GM18858 (cell line): ENCODE results near the gene SEC14L2.
"Not testable (repeated sequence)": the region's sequence is repeated elsewhere in the genome, so short reads cannot be mapped to it uniquely, and the experiment has no call there.

Experiments
- ATAC-seq: cut with Tn5 transposase; IDR thresholded peaks from one replicate; pipeline ENCODE4 v1.9.1; 2021; ENCODE audit not compliant: unreplicated experiment

Gene SEC14L2

GRCh38 chr22:30373331-30374325, 23.2 kb upstream of the SEC14L2 start:
- no peak for ATAC-seq

- ATAC-seq, result no peak
Measured at GRCh38 chr22:30375312-30375849, 21.4 kb upstream of the SEC14L2 start.

DNA sequence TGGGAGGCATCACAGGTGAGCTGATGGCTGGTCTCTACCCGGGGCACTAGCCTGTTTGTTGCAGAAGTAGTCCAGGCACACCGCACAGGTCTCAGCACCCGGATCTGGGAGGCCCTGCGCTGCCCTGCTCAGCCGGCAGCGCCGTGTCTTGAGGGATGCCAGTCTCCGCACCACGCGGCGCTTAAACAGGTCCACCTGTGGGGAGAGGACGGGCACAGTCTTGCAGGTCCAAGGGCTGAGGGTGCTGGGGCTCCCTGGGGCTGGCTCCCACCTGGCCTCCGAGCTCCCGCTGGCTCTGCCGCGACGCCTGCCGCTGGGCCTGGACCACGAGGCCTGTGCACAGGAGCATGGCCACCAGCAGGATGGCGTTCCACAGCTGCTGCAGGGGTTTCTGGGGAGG, 16.8 kb upstream of the SEC14L2 start:
- ATAC-seq, result no peak

- ATAC-seq, result no peak
Measured at GRCh38 chr22:30381264-30381663, 15.6 kb upstream of the SEC14L2 start.

DNA sequence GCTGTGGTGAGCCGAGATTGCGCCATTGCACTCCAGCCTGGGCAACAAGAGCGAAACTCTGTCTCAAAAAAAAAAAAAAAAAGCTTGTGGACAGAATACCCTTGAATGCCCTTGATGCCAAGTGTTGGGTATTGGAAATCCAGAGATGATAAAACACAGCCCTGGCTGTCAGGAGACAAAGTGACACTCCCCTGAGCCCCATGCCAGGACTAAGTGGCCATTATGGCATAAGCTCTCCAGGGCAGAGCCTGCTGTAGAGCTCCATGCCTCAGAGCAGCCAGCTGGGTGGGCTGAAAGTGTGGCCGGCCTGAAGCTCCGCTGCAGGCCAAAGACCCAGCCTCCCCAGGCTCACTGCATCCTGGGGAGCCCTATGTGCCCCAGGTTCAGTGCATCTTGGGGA, 14.5 kb upstream of the SEC14L2 start:
- no peak for ATAC-seq

DNA sequence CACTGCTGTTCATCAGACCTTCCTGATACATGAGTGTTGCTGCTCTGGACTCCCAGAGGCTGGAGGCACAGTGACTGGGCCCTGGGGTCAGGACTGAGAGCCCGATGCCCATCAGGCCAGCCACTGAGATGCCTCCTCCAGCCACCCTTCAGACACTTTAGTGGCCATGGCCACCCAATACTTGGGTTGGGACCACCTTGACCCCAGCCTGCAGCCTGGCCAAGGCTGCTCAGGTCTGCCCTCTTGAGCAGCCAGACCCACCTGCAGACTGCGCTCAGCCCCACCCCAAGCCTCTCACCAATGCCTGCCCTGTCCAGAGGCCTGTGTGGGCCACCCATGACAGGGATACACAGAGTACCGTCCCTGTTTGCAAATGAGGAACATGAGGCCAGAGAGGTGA, 13.8 kb upstream of the SEC14L2 start:
- ATAC-seq, result no peak

GRCh38 chr22:30385942-30386341, 10.9 kb upstream of the SEC14L2 start:
- ATAC-seq, result no peak

GRCh38 chr22:30386608-30386959, 10.2 kb upstream of the SEC14L2 start:
- ATAC-seq, result no peak

- ATAC-seq, result no peak
Measured at GRCh38 chr22:30386960-30387827, 9.6 kb upstream of the SEC14L2 start, which contains the start of gene RNF215. RNF215 (minus strand) TSS chr22:30387411; CDS start chr22:30387313, 98 bp downstream.

- ATAC-seq, result no peak
Measured at GRCh38 chr22:30390974-30391691, 5.7 kb upstream of the SEC14L2 start.

DNA sequence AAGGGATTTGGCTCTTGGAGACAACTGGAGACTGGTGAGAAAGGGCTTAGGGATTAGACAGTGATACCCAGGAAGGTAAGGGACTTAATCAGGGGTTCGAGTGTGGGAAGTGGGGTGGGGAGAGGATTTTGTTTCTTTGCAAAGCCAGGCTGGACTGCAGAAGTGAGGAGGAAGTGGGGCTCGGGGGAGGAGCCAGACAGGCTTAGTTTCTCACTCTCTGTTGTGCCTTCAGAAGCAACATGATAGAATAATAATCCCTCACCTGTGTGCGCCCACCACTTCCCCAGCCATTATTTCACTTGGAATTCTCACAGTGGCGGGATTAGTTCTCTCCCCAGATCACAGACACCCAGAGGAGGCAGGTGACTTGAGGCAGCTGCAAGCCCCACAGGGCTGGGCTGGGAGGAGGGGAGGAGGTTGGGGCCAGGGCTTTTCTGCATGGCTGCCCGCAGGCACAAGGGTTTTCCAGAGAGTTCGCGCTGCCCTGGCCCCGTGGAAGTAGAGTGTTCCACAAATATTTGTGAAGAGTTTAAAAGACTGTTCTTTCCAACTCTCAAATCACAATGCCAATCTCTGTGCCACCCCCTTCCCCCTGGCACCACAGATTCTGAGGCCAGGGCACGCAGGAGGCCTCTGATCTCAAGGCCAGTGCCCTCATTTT, 4.0 kb upstream of the SEC14L2 start:
- no peak for ATAC-seq

DNA sequence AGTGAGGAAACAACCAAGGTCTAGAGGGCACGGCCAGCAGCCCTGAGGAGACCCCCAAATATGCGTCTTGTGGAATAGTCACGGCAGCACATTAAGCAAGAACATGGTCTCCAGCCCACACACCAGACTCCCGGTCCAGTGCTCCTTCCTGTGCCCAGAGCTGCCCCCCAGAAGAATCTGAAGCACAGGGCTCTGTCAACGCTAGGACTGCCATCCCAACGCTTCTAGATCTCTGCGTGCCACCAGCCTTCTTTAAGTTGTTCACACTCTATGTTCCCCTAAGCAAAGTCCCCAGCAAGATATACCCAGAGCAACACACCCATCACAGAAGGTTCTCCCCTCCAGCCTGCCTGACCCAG, 3.5 kb upstream of the SEC14L2 start:
- no peak for ATAC-seq

- ATAC-seq, result no peak
Measured at GRCh38 chr22:30393885-30394284, 2.9 kb upstream of the SEC14L2 start.

- no peak for ATAC-seq
Measured at GRCh38 chr22:30397656-30398635, 1.1 kb downstream of the SEC14L2 start.

DNA sequence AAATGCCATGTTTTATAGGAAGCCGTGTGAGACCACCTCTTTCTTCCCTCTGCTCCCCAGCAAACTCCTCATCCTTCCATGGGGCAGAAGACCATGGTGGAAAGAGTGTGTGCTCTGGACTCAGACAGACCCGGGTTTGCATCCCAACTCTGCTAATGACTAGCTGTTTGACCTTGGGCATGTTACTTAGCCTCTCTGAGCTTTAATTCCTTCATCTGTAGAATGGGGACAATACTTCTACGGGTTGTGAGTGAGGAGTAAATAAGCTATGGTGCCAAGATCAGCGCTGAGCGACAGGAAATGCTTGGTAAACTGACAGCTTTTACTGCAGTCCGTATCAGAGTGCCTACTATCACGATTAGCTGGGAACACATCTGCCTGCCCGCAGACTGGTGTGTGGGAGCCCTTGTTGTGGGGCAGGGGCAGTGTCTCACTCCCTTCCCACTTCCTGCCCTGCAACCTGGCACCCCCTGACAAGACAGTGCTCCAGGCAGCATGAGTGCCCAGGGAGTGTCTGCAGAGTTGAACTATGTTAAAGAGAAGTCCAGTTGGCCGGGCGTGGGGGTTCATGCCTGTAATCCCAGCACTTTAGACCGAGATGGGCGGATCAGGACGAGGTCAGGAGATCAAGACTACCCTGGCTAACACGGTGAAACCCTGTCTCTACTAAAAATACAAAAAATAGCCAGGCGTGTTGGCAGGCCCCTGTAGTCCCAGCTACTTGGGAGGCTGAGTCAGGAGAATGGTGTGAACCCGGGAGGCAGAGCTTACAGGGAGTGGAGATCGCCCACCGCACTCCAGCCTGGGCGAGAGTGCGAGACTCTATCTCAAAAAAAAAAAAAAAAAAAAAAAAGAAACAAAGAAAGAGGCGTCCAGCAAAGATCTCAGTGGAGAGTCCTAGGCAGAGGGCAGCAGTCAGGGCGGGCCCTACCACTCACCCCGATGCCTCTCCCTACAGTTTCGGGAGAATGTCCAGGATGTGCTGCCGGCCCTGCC, 2.2 kb downstream of the SEC14L2 start:
- ATAC-seq, result no peak

DNA sequence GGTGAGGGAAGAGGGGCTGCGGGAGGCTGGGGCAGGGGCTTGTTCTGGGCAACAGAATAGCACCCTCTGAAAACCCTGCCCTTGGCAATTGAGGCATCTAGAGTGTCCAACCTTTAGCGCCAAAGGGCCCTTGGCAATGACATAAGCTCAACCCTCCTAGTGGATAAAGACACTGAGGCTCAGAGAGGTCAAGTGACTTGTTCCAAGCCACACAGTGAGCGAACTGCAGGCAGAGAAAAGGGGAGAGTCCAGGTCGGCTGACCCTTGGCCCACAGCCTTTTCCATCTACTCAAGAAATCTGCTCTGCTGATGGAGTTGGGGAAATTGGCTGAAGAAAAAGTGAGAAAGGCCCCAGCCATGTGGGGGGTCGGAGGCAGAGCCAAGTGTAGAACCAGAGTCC, 2.9 kb downstream of the SEC14L2 start:
- no peak for ATAC-seq

- no peak for ATAC-seq
Measured at GRCh38 chr22:30400159-30400558, 3.3 kb downstream of the SEC14L2 start.

- ATAC-seq, result not testable (repeated sequence)
Measured at GRCh38 chr22:30401024-30401423, 4.2 kb downstream of the SEC14L2 start.
